Psoas muscle (tissue), 8 donors: ENCODE results near the gene MSL2. TPM values are rescaled to one million over a fixed set of nuclear protein-coding genes. Genes with fewer than 3 reads are reported as not detected.
"Not testable (repeated sequence)": the region's sequence is repeated elsewhere in the genome, so short reads cannot be mapped to it uniquely, and the experiment has no call there.

Experiments
- ATAC-seq, 4 donors: fragments of 200-7000 bp; cut with Tn5 transposase; one replicate each; pipeline ENCODE4 v1.9.1; 2020; ENCODE audit warnings: moderate library complexity in 3 of 4, mild to moderate bottlenecking in 2 of 4
- DNase-seq, 2 donors: peaks; one replicate each; pipeline ENCODE4 v3.0.0-alpha.2; 2020
- H3K27ac ChIP-seq: fragments of 200-600 bp; one replicate; pipeline ENCODE4 v1.8.0; 2022
- H3K27me3 ChIP-seq, 3 donors: fragments of 200-600 bp in 1 of 3; one replicate each; pipeline versions ENCODE4 v1.6.1 to v1.8.0; 2013 to 2022; ENCODE audit warnings: low read length in 2 of 3, mild to moderate bottlenecking in 2 of 3, moderate library complexity in 1 of 3; ENCODE audit not compliant: insufficient read depth in 3 of 3
- H3K36me3 ChIP-seq, 2 donors: fragments of 200-600 bp in 1 of 2; one replicate each; pipeline versions ENCODE4 v1.6.1 to v1.8.0; 2013 to 2022; ENCODE audit warnings: low read depth in 1 of 2, mild to moderate bottlenecking in 1 of 2, moderate library complexity in 1 of 2; ENCODE audit not compliant: insufficient read depth in 1 of 2
- H3K4me1 ChIP-seq: fragments of 200-600 bp; one replicate; pipeline ENCODE4 v1.8.0; 2022
- H3K4me3 ChIP-seq: fragments of 200-600 bp; one replicate; pipeline ENCODE4 v1.8.0; 2022; ENCODE audit warnings: mild to moderate bottlenecking
- H3K9me3 ChIP-seq: fragments of 200-600 bp; one replicate; pipeline ENCODE4 v1.8.0; 2022
- CTCF ChIP-seq: fragments of 200-600 bp; IDR thresholded peaks from one replicate; pipeline ENCODE4 v1.8.0; 2022; ENCODE audit warnings: antibody characterized with exemption
- WGBS, 3 donors: extraction: QIAGEN DNeasy Blood & Tissue Kit; methylation state at CpG; one replicate each; pipeline versions ENCODE4 v1.1.6 to v1.1.7; 2013; 5-methylcytosine and 5-hydroxymethylcytosine counted together
- intact Hi-C, 2 donors: fragments of 100-400 bp; cut with DNase I; formaldehyde crosslinking; loops; one replicate each; pipeline versions ENCODE4 v1.11.0 to v1.14.2; 2022
- polyA plus RNA-seq, 3 donors: library from polyadenylated mRNA; stranded (reverse); fragments of 200-250 nt; gene quantifications; one replicate each; pipeline ENCODE4 v1.2.3, GENCODE V29; 2013
- total RNA-seq, 4 donors: library from RNA; stranded (reverse); fragmentation: NEBNext Ultra II Directional in 2 of 4; extraction: Animal tissue kit (Norgen Biotek cat#: 25700) in 2 of 4; gene quantifications; one replicate each; pipeline versions ENCODE4 v1.2.1 to v1.2.4, GENCODE V29; 2021 to 2023
- donor health status: healthy with polysubstance abuse.
- donor health status: DM: no; HTN: no; CAD: no; lungs with moderate emphysema.
- donor health status: Bipolar disorder and iron deficiency.
- donor health status: healthy.
- donor health status: DM: yes; HTN: yes; CAD: no.
- donor health status: DM: no; HTN: no; CAD: no.
- donor health status: DM: no; HTN: no; CAD: no.
- donor health status: DM: yes; HTN: yes; CAD: no.

The MSL2 gene
- total and polyA plus RNA-seq, 7 donors = 6.7 to 28.6 (median 21.8) TPM

DNA sequence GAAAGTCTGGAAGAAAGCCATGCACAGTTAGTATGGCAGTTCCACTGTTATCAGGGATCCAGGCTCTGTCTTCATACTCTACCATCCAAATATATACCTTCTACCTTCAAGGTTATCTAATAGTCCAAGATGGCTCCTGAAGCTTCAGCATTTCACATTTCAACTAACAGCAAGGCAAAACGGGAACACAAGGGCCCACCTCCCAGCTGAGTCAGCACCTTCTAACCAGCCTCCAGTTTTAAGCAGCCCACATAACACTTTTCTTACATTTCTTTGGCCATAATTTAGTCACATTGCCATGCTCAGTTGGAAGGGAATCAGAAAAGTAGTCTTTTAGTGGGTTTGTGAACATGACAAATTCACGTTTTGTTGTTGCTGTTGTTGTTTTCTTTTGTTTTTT, 15.4 kb upstream of the MSL2 start:
- no peak overlapping the region for H3K27ac ChIP-seq
- no peak overlapping the region for H3K4me3 ChIP-seq
- H3K9me3 ChIP-seq = no peaks in the 10 kb centered on the region
- ATAC-seq = no peak
- intact Hi-C loops = no loop called here
- 68 to 86% (median 75%) methylated on average over 2 of the region's 2 CpGs for WGBS, 3 donors
- no peak for DNase-seq
- H3K27me3 ChIP-seq = no peaks in the 10 kb centered on the region
- TF ChIP-seq CTCF = no peak
- H3K36me3 ChIP-seq = no peaks in the 10 kb centered on the region
- no peaks in the 10 kb centered on the region for H3K4me1 ChIP-seq

DNA sequence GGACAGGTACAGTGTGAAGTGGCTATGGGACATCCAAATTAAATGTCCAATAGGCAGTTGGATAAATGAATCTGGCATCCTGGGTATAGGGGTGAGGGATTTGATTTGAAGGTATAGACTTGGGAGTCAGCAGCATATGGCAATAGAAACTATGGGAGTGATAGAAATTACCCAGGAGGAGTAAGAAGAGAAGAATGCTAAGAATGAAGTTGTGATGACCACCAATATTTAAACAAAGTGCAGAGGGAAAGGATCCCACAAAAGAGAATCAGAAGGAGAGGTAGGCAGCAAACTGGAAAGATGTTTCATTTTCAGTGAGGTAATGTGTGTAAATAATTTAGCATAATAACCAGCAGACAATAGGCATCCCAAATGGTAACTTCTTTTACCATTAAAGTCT, 13.8 kb upstream of the MSL2 start:
- TF ChIP-seq CTCF = no peak
- H3K4me3 ChIP-seq = no peak overlapping the region
- no peaks in the 10 kb centered on the region for H3K9me3 ChIP-seq
- H3K27me3 ChIP-seq = no peaks in the 10 kb centered on the region
- intact Hi-C loops = loop anchor here in 1 of 2 donors (5.0 kb wide), 1 partner anchor 37 kb away; no protein-coding TSS in a partner anchor
- H3K4me1 ChIP-seq = no peaks in the 10 kb centered on the region
- no peaks in the 10 kb centered on the region for H3K36me3 ChIP-seq
- DNase-seq (no peak), ATAC-seq (no peak)
- no peak overlapping the region for H3K27ac ChIP-seq

DNA sequence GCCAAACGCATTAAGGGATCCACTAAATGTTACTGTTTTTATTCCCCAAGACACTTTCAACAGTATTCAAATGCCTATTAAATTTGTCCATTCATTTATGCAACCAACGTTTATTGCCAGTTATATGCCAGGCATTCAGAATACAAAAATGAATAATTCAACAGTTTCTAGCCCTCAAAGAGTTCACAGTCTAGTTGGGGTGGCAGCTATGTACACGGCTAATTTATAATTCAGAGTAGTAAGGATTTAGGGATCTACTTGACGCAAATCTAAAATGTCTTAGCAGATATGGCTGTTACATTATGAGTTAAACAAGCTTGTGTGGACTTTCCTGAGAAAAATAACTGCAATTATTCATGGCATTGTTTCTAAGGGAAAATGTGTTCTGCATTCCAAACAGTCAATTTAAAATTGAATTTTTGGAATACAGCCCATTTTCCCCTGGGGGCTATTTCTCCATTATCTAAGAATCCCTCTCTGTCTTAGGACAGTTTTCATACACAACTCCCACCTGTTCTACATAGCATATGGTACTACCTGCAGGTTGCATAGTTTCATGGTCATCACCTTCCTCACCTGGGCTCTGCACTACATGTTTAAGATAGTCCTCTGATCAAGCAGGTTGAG, 11.5 kb upstream of the MSL2 start:
- Histone ChIP-seq H3K4me1 (no peaks in the 10 kb centered on the region), H3K27me3 (no peaks in the 10 kb centered on the region), H3K36me3 (no peaks in the 10 kb centered on the region), H3K27ac (no peak overlapping the region), H3K9me3 (no peaks in the 10 kb centered on the region), H3K4me3 (no peak overlapping the region)
- intact Hi-C loops = loop anchor here in 1 of 2 donors (5.0 kb wide), 1 partner anchor 40 kb away; no protein-coding TSS in a partner anchor
- DNase-seq (no peak), ATAC-seq (no peak)
- 39 to 52% (median 45%) methylated on average over 4 of the region's 4 CpGs for WGBS, 3 donors
- TF ChIP-seq CTCF = no peak

DNA sequence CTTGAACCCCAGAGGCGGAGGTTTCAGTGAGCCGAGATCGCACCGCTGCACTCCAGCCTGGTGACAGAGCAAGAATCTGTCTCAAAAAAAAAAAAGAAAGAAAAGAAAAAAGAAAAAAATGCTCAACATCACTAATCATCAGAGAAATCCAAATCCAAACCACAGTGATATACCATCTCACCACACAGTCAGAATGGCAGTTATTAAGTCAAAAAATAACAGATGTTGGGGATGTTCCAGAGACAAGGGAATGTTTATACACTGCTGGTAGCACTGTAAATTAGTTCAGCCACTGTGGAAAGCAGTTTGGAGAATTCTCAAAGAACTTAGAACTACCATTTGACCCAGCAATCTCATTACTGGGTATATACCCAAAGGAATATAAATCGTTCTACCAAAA, 3.1 kb upstream of the MSL2 start:
- ATAC-seq, H3K27ac ChIP-seq, DNase-seq, H3K9me3 ChIP-seq, H3K4me3 ChIP-seq, H3K36me3 ChIP-seq, H3K27me3 ChIP-seq: not testable (repeated sequence)
- intact Hi-C loops = loop anchor here (5.0 to 10.0 kb wide), 7 partner anchors 37 to 556 kb away; partner anchors contain the start of genes STAG1 (in 2 of the 2), PCCB (in 1 of the 2) and PPP2R3A (in 1 of the 2)
- 89 to 92% (median 89%) methylated on average over 5 of the region's 5 CpGs for WGBS, 3 donors
- peaks cover 12% of the 10 kb centered on the region for H3K4me1 ChIP-seq

DNA sequence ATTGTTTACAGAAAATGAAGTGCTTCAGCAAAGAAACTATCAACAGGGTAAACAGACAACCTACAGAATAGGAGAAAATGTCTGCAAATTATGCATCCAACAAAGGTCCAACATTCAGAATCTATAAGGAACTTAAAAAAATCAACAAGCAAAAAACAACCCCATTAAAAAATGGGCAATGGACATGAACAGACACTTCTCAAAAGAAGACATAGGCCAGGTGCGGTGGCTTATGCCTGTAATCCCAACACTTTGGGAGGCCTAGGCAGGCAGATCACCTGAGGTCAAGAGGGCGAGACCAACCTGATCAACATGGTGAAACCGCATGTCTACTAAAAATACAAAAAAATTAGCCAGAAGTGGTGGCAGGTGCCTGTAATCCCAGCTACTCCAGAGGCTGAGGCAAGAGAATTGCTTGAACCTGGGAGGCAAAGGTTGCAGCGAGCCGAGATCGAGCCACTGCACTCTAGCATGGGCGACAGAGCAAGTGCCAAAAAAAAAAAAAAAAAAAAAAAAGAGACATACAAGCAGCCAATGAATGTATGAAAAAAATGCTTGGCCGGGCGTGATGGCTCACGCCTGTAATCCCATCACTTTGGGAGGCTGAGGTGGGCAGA, 2.4 kb upstream of the MSL2 start:
- 97% methylated on average over 10 of the region's 10 CpGs for WGBS, 3 donors
- H3K36me3 ChIP-seq = not testable (repeated sequence)

More for the DNA sequence above, 2.4 kb upstream of the MSL2 start:
- ATAC-seq, DNase-seq, H3K4me3 ChIP-seq, H3K9me3 ChIP-seq, H3K27me3 ChIP-seq: not testable (repeated sequence)
- peaks cover 12% of the 10 kb centered on the region for H3K4me1 ChIP-seq
- peak overlapping the region; percentile 100 for H3K27ac ChIP-seq
- intact Hi-C loops = loop anchor here (5.0 to 10.0 kb wide), 7 partner anchors 36 to 556 kb away; partner anchors contain the start of genes STAG1 (in 2 of the 2), PCCB (in 1 of the 2) and PPP2R3A (in 1 of the 2)
